ENCODE results near the gene ANKRD53.

Gene ANKRD53

DNA sequence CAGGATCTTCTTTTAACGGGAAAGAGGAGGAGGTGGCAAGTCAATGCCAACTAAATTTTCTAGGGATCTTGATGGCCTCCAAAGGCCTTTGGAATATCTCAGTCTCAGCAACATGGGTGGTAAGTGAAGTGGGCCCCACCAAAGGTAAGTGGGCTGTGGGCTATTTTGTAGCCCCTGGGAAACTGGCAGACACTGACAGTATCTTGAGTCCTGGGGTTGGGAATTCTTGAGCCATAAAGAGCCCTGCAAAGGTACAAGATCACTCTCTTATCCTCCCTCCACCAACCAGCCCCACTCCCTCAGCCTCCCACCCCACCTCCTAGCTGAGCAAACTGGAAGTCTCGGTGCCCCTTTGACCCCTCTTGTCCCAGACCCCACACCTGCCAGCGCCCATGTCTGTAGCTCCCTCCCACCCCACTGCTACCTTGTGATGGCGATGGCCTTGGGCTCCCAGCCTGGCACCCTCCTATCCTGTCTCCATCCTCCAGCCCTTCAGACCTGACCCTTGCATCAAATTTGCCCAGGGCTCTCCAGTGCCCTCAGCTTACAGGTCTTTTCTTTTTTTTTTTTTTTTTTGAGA lies 34.2 kb upstream of the ANKRD53 start:
- no peak for DNase-seq

- peak; percentile 34 for DNase-seq
Observed at GRCh38 chr2:70946832-70947442, 31.5 kb upstream of the ANKRD53 start.

GRCh38 chr2:70947556-70948184 lies 30.8 kb upstream of the ANKRD53 start:
- no peak for DNase-seq

GRCh38 chr2:70948337-70949003 lies 30.0 kb upstream of the ANKRD53 start:
- DNase-seq, result peak; percentile 44

- DNase-seq, result no peak
Observed at GRCh38 chr2:70949086-70949485, 29.3 kb upstream of the ANKRD53 start.

- no peak for DNase-seq
Observed at GRCh38 chr2:70954886-70955285, 23.5 kb upstream of the ANKRD53 start.

GRCh38 chr2:70956141-70956540 lies 22.3 kb upstream of the ANKRD53 start:
- DNase-seq, result no peak

- DNase-seq, result no peak
Observed at GRCh38 chr2:70957798-70958197, 20.6 kb upstream of the ANKRD53 start.

DNA sequence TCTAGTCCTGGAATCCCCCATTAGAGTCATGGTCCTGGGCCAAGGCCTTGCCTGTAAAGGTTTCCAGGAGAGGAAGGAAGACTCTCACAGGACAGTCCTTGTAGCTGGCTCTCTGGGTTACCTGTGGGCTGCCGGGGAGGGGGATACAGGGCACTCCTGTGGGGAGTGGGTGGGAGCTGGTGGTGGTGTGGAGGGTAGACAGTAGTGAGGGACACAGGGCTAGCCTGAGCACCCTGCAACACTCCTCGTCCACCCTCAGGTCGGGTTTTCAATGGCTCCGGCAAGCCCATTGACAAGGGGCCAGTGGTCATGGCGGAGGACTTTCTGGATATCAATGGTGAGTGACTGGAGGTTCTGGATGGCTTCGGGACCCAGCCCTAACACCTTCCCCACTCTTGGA lies 19.7 kb upstream of the ANKRD53 start:
- DNase-seq, result no peak

DNA sequence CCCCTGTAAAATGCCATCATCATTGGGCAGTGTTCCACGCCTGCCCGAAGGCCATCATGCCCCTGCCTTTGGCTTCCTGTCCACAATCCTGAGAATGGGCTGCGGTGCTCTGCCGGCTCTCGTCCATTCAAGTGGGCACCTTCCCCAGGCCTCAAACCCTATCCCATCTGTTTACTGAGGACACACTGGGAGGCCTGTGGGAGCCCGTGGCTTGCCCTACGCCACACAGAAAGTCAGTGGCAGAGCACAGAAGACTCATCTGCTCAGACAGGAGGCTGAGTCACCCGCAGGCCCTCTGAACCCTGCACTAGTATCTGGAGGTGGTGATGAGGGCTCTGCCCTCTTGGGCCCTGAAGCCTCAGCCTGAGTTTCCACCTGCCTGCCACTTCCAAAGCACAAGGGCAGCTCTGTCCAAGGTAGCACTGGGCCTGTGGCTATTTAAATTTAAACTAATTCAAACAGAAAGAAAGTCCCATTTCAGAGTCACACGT lies 19.1 kb upstream of the ANKRD53 start:
- DNase-seq, result no peak

DNA sequence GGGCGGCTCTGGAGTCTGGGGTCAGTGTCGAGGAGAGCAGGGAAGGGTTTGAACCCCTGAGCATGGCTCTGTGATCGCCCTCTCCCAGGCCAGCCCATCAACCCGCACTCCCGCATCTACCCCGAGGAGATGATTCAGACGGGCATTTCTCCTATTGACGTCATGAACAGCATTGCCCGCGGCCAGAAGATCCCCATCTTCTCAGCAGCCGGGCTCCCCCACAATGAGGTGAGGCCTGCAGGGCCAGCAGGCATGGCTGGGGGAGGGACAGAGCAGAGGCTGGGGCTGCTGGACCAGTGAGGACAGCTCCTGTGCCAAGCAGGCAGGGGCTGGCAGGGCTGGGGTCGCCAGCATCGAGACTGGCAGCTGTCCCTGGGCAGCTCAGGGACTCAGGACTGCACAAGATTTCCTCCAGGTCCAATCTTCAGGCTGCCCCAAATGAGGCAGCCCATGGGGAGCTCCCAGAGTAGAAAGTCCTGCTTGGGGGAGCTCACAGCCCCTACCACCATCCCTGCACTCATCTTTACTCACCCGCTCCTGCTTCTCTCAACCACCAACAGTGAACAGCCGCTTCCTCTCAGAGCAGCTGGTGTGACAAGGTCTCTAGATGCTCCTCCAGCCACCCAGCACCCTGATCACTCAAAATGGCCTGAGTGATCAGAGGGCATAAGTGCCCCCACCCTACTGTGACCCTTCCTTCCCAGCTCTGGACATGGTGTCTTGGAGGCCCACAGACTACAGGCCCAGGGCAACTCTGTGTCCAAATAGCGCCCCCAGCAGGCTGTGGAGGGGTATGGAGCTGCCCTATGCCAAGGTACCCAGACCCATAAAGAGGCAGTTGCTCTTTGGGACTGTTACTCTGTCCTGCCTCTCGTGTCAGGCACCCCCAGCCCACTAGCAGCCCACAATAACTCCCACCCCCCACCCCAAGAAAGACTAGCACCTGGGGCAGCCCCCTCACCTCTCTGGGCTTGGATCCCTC lies 18.3 kb upstream of the ANKRD53 start:
- no peak for DNase-seq

- DNase-seq, result no peak
Observed at GRCh38 chr2:70960833-70961647, 17.4 kb upstream of the ANKRD53 start.

DNA sequence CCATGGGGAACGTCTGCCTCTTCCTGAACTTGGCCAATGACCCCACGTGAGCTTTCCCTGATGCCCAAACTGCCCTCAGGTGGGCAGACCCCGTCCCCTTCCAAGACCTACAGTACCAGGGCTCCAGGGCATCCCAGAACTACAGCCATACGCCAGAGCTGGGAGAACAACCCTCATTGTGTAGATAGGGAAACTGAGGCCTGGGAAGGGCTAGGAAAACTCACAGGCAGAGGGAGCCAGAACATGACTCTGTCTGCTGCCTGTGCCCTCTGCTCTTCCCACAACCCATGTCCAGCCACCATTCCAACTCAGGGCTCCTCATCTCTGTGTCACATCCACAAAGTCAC lies 16.8 kb upstream of the ANKRD53 start:
- no peak for DNase-seq

DNA sequence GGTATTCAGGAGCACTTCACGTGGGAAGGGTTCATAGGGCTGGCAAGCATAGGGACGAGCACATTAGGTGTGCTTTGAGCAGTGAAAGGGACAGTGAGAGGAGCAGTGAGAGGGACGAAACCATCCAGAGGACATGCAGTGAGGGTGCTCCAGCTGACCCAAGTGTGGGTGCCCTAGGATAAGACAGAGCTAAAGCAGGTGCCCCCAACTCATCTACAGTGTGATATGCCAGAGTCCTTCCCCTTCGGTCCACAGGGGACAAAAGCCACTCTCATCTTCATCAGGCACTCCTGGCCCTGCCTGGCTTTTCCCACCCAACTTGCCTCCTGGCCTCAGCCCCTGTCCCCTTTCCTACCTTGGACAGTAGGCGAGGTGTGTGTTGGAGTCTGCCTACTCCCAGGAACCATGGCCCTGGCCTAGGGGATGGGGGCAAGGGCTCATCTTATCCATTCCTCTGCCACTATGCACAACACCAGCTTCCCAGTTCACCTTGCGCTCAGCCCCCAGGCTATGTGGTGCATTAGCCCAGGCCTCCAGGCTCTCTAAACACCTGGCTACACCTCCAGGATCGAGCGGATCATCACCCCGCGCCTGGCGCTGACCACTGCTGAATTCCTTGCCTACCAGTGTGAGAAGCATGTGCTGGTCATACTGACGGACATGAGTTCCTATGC lies 16.1 kb upstream of the ANKRD53 start:
- no peak for DNase-seq

- no peak for DNase-seq
Observed at GRCh38 chr2:70962885-70963878, 15.2 kb upstream of the ANKRD53 start.

- no peak for DNase-seq
Observed at GRCh38 chr2:70964133-70964532, 14.3 kb upstream of the ANKRD53 start.

DNA sequence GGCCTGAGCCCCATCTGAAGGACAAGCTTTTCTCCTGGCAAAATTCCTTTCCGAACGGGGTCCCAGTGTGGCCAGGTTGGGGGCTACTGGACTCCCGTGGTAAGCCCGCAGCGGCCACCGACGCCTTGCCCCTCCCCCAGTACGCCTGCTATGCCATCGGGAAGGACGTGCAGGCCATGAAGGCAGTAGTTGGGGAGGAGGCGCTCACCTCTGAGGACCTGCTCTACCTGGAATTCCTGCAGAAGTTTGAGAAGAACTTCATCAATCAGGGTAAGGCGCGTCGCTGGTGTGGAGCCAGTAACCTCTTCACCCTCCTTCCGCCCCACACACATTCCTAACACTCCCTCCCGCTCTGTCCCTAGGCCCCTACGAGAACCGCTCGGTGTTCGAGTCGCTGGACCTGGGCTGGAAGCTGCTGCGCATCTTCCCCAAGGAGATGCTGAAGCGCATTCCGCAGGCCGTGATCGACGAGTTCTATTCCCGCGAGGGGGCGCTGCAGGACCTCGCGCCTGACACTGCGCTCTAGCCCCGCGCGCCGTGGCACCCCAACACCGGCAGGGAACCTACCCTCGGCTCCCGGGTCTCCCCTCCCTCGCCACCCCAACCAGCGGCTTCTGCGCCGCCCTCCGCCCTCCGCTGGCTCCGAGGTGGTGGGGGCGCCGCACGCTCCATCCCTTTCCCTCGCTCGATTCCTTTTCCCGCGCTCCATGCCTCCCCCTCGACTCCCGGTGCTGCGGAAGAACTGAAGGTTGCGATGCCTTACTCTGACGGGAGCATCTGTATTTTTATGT lies 13.6 kb upstream of the ANKRD53 start:
- no peak for DNase-seq

- no peak for DNase-seq
Observed at GRCh38 chr2:70965506-70965905, 12.9 kb upstream of the ANKRD53 start.

GRCh38 chr2:70966681-70967080 lies 11.7 kb upstream of the ANKRD53 start:
- no peak for DNase-seq

All from NCI-H1092 (cell line).